SK-N-SH treated with all-trans-retinoic acid at 6 μM for 48 hours (cell line): ENCODE measurements around the gene CCDC146.
"Not testable (repeated sequence)": the region's sequence is repeated elsewhere in the genome, so short reads cannot be mapped to it uniquely, and the experiment has no call there.

Source experiments
- ATAC-seq: fragments of 200-7000 bp; cut with Tn5 transposase; 3 replicates; pipeline ENCODE4 v1.9.1; 2020; ENCODE audit warnings: mild to moderate bottlenecking, moderate library complexity
- TSHZ2 ChIP-seq: fragments of 250-450 bp; sonication (Bioruptor Pico); IDR thresholded peaks from 2 replicates; pipeline ENCODE4 v1.5.0; 2020; ENCODE audit warnings: mild to moderate bottlenecking, moderate library complexity

The CCDC146 gene

GRCh38 chr7:77121860-77122681 is at the start of gene CCDC146:
TSS of gene CCDC146 (plus strand) at chr7:77122615. CDS start at chr7:77167669, 45,054 bp downstream.
- peak; percentile 99 for ATAC-seq
- TF ChIP-seq TSHZ2 = peak; percentile 46; the same call in 1 of the 2 replicates
- TF ChIP-seq, all 23 proteins: peak for 1; not testable (repeated sequence) for 22

- ATAC-seq = not testable (repeated sequence)
Observed at GRCh38 chr7:77074786-77075396, 47.5 kb upstream of the CCDC146 start.

- not testable (repeated sequence) for ATAC-seq
Observed at GRCh38 chr7:77077060-77077459, 45.4 kb upstream of the CCDC146 start.

GRCh38 chr7:77079112-77079511 is 43.3 kb upstream of the CCDC146 start:
- ATAC-seq = peak; percentile 80

GRCh38 chr7:77079624-77080023 is 42.8 kb upstream of the CCDC146 start:
- not testable (repeated sequence) for ATAC-seq

GRCh38 chr7:77080236-77080635 is 42.2 kb upstream of the CCDC146 start:
- ATAC-seq = not testable (repeated sequence)

GRCh38 chr7:77082192-77082591 is 40.2 kb upstream of the CCDC146 start:
- ATAC-seq = not testable (repeated sequence)

- not testable (repeated sequence) for ATAC-seq
Observed at GRCh38 chr7:77092301-77092700, 30.1 kb upstream of the CCDC146 start.

- ATAC-seq = not testable (repeated sequence)
Observed at GRCh38 chr7:77100501-77100900, 21.9 kb upstream of the CCDC146 start.

GRCh38 chr7:77101187-77101586 is 21.2 kb upstream of the CCDC146 start:
- ATAC-seq = not testable (repeated sequence)

- ATAC-seq = not testable (repeated sequence)
Observed at GRCh38 chr7:77102671-77103070, 19.7 kb upstream of the CCDC146 start.

- ATAC-seq = not testable (repeated sequence)
Observed at GRCh38 chr7:77105904-77106303, 16.5 kb upstream of the CCDC146 start.

GRCh38 chr7:77107659-77108058 is 14.8 kb upstream of the CCDC146 start:
- peak; percentile 58 for ATAC-seq

- ATAC-seq = peak; percentile 53
Observed at GRCh38 chr7:77108362-77108761, 14.1 kb upstream of the CCDC146 start.

- peak; percentile 59; the same call in 2 of the 3 replicates for ATAC-seq
Observed at GRCh38 chr7:77112719-77113306, 9.6 kb upstream of the CCDC146 start.

GRCh38 chr7:77125486-77125885 is 3.1 kb downstream of the CCDC146 start:
- ATAC-seq = not testable (repeated sequence)

GRCh38 chr7:77127009-77127408 is 4.6 kb downstream of the CCDC146 start:
- ATAC-seq = not testable (repeated sequence)

- not testable (repeated sequence) for ATAC-seq
Observed at GRCh38 chr7:77128582-77129410, 6.4 kb downstream of the CCDC146 start.

GRCh38 chr7:77131781-77132180 is 9.4 kb downstream of the CCDC146 start:
- not testable (repeated sequence) for ATAC-seq

- ATAC-seq = not testable (repeated sequence)
Observed at GRCh38 chr7:77138668-77139067, 16.3 kb downstream of the CCDC146 start.
